HG02610 (cell line): ENCODE measurements around the gene SIRT3.

Source experiments
- ATAC-seq: cut with Tn5 transposase; IDR thresholded peaks from one replicate; pipeline ENCODE4 v1.9.1; 2021; ENCODE audit warnings: mild to moderate bottlenecking, moderate library complexity; ENCODE audit not compliant: unreplicated experiment

SIRT3 gene

GRCh38 chr11:271319-271715 lies 35.2 kb upstream of the SIRT3 start:
- no peak for ATAC-seq

DNA sequence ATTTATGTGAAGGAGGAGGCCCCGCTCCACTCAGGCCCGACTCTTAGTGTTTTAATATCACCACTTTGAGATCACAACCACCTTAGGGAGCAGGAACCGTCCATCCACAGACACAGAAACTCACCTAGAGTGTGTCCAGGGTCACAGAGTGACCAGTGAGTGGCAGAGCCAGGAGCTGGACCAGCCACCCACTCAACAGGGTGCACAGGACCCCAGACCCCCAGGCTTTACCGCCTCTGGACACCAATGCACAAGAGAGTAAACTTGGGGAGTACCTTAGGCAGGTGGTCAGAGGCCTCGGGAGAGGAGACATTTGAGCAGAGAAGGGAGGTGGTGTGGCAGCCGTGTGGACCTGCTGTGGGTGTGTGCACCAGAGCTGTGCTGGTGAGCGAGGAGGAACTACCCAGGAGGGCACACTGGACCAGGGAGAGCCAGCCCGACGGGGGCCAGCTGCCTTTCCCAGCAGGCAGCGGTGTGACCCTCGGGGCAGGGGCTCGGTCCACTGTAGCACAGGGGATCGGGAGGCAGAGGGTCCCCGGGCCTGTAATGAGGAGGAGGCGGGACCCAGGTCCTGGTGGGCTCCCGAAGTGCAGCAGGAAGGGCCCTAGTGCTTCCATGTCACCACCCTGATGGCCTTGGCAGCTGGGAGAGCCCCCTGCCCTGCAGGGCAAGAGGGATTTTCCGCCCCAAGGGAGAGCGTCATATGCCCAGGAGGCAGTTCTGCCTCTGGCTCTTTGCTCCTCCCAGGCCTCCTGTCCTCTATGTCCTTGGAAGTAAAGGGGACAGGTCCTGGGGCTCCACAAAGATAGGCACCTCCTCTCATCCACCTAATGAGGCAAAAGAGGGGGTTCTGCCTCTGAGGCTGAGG lies 34.5 kb upstream of the SIRT3 start:
- ATAC-seq = no peak

DNA sequence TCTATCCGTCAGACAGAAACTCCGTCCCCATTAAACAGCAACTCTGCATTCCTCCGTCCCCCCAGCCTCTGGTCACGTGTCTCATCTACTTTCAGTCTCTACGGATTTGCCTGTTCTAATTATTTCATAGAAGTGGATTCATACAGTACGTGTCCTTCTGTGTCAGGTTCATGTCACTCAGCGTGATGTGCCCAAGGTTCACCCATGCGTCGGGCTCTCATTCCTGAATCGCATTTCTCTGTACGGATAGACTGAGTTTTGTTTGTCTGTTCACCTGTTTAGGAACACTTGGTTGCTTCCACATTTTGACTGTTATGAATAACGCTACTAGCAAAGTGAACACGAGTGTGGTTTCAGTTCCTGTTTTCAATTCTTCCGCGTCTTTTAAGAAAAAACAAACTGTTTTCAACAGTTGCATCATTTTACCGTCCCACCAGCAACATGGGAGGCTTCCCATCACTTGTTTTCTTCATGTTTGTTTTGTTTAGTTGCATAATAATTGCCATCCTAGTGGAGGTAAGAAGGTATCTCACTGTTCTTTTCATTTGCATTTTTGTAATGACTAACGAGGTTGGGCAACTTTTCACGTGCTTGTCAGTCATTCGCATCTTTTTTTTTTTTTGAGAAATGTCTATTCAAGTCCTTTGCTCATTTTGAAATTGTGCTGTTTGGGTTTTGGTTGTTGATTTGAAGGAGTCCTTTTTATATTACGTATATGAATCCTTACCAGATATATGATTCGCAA lies 33.2 kb upstream of the SIRT3 start:
- ATAC-seq = peak; percentile 65

DNA sequence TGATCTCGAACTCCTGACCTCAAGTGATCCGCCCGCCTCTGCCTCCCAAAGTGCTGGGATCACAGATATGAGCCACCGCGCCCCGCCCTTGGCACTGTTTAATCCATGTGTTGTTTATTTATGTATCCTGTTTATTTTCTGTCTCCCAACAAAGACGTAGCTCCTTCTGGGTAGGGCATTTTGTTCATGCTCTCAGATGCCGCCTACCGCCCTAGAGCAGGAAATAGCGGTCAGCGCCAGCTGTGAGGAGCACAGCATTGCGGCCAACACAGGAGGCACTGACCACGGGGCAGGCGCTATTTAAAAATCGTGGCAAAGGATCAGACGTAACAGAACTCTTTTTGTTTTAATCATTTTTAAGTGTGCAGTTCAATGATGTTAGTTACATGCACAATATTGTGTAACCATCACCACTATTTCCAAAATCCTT lies 32.6 kb upstream of the SIRT3 start:
- peak; percentile 35 for ATAC-seq

GRCh38 chr11:267491-267994 lies 31.4 kb upstream of the SIRT3 start:
- ATAC-seq = no peak

GRCh38 chr11:266676-267439 lies 30.7 kb upstream of the SIRT3 start:
- ATAC-seq = no peak

DNA sequence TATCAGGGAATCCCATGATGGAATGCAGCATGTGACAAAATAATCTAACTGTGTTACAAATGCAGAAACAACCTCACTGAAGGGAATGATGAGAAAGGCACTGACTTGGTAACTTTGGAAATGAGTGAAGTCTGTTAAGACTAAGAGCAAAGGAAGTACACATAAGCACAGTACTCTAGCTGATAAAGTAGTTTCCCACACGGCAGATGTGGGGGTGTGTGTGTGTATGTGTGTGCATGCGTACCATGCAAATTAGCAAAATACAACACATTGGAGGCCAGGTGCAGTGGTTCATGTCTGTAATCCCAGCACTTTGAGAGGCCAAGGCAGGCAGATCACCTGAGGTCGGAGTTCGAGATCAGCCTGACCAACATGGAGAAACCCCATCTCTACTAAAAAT lies 25.5 kb upstream of the SIRT3 start:
- no peak for ATAC-seq

DNA sequence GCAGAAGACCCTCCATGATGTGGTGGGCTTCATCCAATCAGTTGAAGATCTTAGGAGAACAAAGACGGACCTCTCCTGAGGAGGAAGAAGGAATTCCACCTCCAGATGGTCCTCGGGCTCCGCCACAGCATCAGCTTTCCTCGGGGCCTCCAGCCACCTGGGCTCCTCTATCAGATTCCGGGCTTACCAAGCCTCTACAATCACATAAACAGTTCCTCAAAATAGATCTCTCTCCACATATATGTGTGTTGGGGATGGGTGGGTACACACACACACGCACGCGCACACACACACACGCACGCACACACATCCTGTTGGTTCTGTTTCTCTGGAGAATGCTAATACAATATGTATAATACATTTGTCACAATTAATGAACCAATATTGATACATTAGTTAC lies 23.3 kb upstream of the SIRT3 start:
- ATAC-seq = no peak

GRCh38 chr11:257766-258493 lies 21.8 kb upstream of the SIRT3 start:
- ATAC-seq = no peak

- ATAC-seq = no peak
Measured at GRCh38 chr11:256952-257737, 21.0 kb upstream of the SIRT3 start.

- ATAC-seq = no peak
Measured at GRCh38 chr11:255816-256215, 19.7 kb upstream of the SIRT3 start.

DNA sequence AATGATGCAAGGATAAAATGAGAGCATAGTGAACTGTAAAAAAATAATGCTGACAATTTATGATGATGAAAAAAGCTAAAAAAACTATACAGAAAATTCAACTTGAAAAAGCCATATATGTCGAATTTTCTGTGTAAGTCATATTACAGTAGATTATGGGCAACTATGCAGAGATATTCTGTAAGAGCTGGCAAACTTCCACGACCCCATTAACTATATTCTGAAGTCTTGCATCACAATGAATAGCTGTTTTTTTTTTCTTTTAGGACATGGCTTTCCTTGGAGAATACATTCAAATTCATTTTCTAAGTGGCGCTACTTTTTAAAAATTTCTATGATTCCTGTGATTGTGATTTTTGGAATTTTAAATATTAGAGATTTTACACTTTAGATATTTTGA lies 19.0 kb upstream of the SIRT3 start:
- ATAC-seq = no peak

GRCh38 chr11:253886-254270 lies 17.7 kb upstream of the SIRT3 start:
- no peak for ATAC-seq

DNA sequence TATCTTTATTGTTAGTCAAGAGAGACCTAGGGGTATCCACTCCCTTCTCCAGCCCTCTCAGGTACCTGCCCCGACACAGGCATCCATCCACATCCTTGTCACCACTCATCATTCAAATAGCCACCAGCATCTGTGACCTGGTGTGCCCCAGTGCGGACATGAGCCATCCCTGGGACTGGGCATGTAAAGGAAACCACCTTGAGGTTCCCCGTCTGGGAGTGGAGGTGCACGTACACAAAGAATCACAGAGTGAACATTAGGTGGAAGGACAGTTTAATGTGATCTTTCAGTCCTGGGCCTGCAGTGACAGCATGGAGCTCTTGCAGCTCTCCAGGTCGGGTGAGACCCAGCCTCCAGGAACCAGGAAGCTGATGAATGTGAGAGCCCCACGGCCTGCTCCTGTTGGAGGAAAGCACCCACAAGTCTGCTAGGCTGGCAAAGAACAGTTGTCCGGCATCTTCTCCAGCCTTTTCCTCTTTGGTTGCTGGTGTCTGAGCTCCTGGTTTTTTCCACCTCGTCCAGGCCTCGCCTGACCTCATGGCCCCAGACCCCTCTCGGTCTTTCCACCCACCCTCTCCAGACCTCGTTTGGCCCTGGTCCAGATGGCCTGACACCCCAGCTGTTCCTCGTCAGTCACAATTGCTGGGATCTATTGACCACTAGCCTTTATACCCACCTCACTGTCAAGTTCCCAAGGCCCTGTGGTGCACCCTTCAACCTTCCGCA lies 17.2 kb upstream of the SIRT3 start:
- no peak for ATAC-seq

GRCh38 chr11:252666-253065 lies 16.5 kb upstream of the SIRT3 start:
- no peak for ATAC-seq

GRCh38 chr11:251550-251949 lies 15.4 kb upstream of the SIRT3 start:
- ATAC-seq = no peak

DNA sequence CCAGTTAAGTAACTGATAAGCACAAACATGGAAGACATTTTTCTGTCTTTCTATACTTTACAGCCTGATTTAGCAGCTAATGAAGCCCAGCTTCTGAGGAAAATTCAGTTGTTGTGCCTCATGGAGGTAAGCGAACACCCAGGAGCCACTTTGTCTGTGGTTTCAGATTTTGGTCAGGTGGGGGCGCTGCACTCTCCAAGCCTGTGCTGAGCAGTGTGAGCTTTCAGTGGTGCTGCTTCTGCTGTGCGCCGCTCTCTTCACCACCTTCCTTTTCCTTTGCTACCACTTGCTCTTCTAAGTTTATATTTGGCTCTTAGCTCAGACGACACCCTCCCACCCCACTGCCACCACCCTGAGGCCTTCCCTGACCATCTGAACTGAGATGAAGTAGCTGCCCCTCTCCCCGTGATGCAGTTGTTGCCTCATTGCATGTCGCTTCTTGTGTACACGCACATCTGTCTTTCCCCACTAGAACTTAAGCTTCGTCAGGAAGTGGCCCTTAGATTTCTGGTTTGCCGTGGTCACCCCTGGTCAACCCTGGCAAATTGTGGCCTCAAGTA lies 14.7 kb upstream of the SIRT3 start:
- ATAC-seq = no peak

DNA sequence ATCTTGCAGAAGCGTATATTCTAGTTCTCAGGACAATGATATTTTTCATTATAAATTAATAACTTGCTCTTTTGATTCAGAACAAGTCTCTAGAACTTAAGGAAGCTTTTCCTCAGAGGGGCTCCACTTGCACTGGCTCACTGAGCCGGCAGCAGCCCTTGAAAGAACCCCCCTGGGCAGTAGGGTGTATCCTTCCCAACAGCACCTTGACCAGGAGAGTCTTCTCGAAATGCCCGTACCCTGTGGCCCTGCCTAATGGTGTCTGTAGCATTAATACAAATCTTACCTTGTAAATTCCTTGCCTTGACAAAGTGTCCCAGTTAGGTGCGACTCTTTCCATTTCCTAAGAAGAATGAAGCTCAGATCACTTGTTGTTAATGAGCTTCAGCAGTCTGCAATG lies 14.1 kb upstream of the SIRT3 start:
- no peak for ATAC-seq

- no peak for ATAC-seq
Measured at GRCh38 chr11:249062-249461, 12.9 kb upstream of the SIRT3 start.
